GM18505 (cell line): ENCODE results near the gene ZNF761.
"Not testable (repeated sequence)": the region's sequence is repeated elsewhere in the genome, so short reads cannot be mapped to it uniquely, and the experiment has no call there.

Source experiments
- ATAC-seq: cut with Tn5 transposase; IDR thresholded peaks from one replicate; pipeline ENCODE4 v1.9.1; 2021; ENCODE audit not compliant: unreplicated experiment
- POLR2A ChIP-seq: IDR thresholded peaks from 4 replicates; pipeline ENCODE4 v1.6.1; 2011; ENCODE audit warnings: borderline replicate concordance; ENCODE audit not compliant: insufficient read depth, insufficient read length; ENCODE audit errors: extremely low read depth

The ZNF761 gene

DNA sequence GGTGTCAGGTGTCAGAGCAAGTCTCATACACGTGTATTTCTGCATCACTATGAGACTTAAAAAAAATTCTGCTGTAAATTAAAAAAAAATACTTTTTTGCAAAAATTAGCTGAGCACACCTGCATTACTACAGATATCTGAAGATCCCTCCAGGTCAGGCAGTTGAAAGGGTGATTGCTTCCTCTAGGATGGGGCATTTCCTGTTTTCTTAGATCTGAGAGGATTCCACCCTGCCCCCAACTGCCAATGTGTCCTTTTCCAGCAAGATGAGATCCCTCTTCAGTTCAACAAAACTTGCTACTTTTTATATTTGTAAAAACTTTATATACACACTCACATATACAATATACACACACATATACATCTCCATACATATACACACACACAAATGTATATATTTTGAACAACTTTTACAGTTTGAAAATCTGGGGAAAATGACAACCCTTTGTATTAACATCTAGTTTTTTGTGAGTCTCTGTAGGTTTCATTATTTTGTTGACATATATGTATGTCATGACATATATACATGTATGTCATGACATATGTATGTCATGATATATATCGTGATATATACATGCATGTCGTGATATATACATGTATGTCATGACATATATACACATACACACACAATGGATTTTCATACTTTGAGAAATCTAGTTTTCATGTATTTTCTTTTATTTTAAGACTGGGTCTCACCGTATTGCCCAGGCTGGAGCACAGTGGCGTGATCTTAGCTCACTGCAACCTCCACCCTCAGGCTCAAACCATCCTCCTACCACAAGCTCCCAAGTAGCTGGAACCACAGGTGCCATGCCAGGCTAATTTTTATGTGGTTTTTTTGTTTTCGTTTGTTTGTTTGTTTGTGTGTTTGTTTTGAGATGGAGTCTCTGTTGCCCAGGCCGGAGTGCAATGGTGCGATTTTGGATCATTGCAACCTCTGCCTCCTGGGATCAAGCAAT lies 53.5 kb downstream of the ZNF761 start:
- TF ChIP-seq POLR2A, result no peak
- ATAC-seq, result no peak

- no peak for TF ChIP-seq POLR2A
- ATAC-seq, result no peak
Measured at GRCh38 chr19:53492153-53492552, 60.4 kb downstream of the ZNF761 start.

GRCh38 chr19:53497311-53498023 lies 65.7 kb downstream of the ZNF761 start:
- ATAC-seq, result not testable (repeated sequence)

DNA sequence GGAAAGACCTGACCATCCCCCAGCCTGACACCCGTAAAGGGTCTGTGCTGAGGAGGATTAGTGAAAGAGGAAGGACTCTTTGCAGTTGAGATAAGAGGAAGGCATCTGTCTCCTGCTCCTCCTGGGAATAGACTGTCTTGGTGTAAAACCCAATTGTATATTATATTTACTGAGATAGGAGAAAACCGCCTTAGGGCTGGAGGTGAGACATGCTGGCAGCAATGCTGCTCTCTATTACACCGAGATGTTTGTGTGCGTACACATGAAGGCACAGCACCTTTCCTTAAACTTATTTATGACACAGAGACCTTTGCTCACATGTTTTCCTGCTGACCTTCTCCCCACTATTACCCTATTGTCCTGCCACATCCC lies 66.2 kb downstream of the ZNF761 start:
- not testable (repeated sequence) for ATAC-seq

- ATAC-seq, result not testable (repeated sequence)
Measured at GRCh38 chr19:53503151-53503550, 71.4 kb downstream of the ZNF761 start.

DNA sequence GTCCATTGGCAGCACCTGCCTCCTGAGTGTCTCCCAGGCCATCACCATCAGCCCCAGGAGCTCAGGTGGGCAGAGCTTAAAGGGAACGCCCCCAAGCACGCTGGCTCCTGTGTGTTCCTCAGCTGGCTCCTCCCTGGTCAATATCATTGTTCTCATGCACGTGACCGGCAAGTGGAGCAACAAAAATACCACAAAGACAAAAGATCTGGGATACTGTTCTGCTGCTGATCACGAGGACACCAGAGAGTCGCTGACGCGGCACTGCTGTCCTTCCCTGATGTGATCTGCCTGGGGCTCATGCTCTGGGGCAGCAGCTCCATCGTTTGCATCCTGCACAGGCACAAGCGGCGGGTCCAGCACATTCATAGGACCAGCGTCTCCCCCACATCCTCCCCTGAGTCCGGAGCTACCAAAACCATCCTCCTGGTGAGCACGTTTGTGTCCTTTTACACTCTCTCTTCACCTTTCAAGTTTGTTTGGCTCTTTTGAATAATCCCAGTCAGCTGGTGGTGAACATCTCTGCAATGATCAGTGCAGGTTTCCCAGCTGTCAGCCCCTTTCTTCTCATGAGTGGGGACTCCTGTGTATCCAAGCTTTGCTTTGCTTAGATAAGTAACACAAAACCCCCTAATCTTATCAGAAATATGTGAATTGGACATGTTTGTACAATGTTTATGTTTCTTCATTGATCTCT lies 72.0 kb downstream of the ZNF761 start:
- not testable (repeated sequence) for ATAC-seq

GRCh38 chr19:53504365-53504703 lies 72.5 kb downstream of the ZNF761 start:
- ATAC-seq, result not testable (repeated sequence)

GRCh38 chr19:53504885-53505284 lies 73.1 kb downstream of the ZNF761 start:
- no peak for ATAC-seq
- no peak for TF ChIP-seq POLR2A

- no peak for TF ChIP-seq POLR2A
- no peak for ATAC-seq
Measured at GRCh38 chr19:53506728-53507127, 74.9 kb downstream of the ZNF761 start.
